T-cell (primary cell): ENCODE measurements around the gene BARX2. TPM values are rescaled to one million over a fixed set of nuclear protein-coding genes. Genes with fewer than 3 reads are reported as not detected.

Experiments used
- ATAC-seq, 4 experiments: fragments of 200-7000 bp in 3 of 4; fragments of 150-1000 bp in 1 of 4; cut with Tn5 transposase; replicated peaks in 1 of 4; 1 replicate in 3 of 4; 2 replicates in 1 of 4; pipeline ENCODE4 v1.10.0; 2021; ENCODE audit warnings: moderate library complexity in 3 of 4, mild to moderate bottlenecking in 2 of 4, moderate number of reproducible peaks in 1 of 4
- CTCF ChIA-PET, 2 donors: fragments of 300-600 bp; sonication (Branson Sonifier 250); formaldehyde crosslinking; loops; one replicate each; lab custom pipeline; 2022; ENCODE audit warnings: antibody characterized with exemption in 2 of 2; lab: Charles Lee
- POLR2A ChIA-PET, 2 donors: fragments of 300-600 bp; sonication (Branson Sonifier 250); formaldehyde crosslinking; loops; one replicate each; lab custom pipeline; 2022; ENCODE audit warnings: antibody characterized with exemption in 2 of 2; lab: Charles Lee
- DNase-seq, 35 experiments: peaks; one replicate each; pipeline versions ENCODE4 v3.0.0 to v3.0.0-alpha.2; 2013 to 2023
- H3K27ac ChIP-seq: one replicate; pipeline ENCODE4 v1.5.1; 2013; ENCODE audit warnings: low read length
- H3K27me3 ChIP-seq, 2 experiments: replicated peaks in 1 of 2; 1 replicate in 1 of 2; 2 replicates in 1 of 2; pipeline versions ENCODE4 v1.6.1 to v1.7.0; 2013; ENCODE audit warnings: low read length in 1 of 2, mixed read lengths in 1 of 2; ENCODE audit not compliant: control insufficient read depth in 2 of 2, insufficient read depth in 2 of 2; ENCODE audit errors: extremely low read depth in 1 of 2
- H3K36me3 ChIP-seq, 2 donors: 1 replicate in 1 of 2; 2 replicates in 1 of 2; pipeline versions ENCODE4 v1.6.1 to v1.7.0; 2013; ENCODE audit warnings: low read length in 1 of 2; ENCODE audit not compliant: control insufficient read depth in 2 of 2, insufficient read depth in 1 of 2; ENCODE audit errors: extremely low read depth in 1 of 2
- H3K4me1 ChIP-seq, 2 experiments: 1 replicate in 1 of 2; 2 replicates in 1 of 2; pipeline versions ENCODE4 v1.6.1 to v1.7.0; 2013; ENCODE audit warnings: low read length in 2 of 2, mixed read lengths in 1 of 2; ENCODE audit not compliant: insufficient read depth in 2 of 2, control insufficient read depth in 1 of 2; ENCODE audit errors: extremely low read depth in 1 of 2
- H3K4me3 ChIP-seq, 2 donors: 1 replicate in 1 of 2; 2 replicates in 1 of 2; pipeline versions ENCODE4 v1.5.1 to v1.7.0; 2013; ENCODE audit warnings: mild to moderate bottlenecking in 2 of 2, low read length in 1 of 2, moderate library complexity in 1 of 2; ENCODE audit not compliant: control insufficient read depth in 1 of 2; ENCODE audit errors: extremely low read depth in 1 of 2
- H3K9me3 ChIP-seq: 2 replicates; pipeline ENCODE4 v1.7.0; 2013
- H3K27ac Mint-ChIP-seq, 2 donors: one replicate each; pipeline ENCODE4 v1.8.0; 2020 to 2021; ENCODE audit warnings: mild to moderate bottlenecking in 2 of 2, mixed read lengths in 2 of 2
- H3K27me3 Mint-ChIP-seq, 2 donors: one replicate each; pipeline ENCODE4 v1.8.0; 2021 to 2022; ENCODE audit warnings: mixed read lengths in 2 of 2
- H3K36me3 Mint-ChIP-seq: one replicate; pipeline ENCODE4 v1.8.0; 2021; ENCODE audit warnings: mixed read lengths
- H3K4me1 Mint-ChIP-seq, 3 donors: one replicate each; pipeline ENCODE4 v1.8.0; 2020 to 2022; ENCODE audit warnings: mixed read lengths in 3 of 3, mild to moderate bottlenecking in 1 of 3
- H3K4me3 Mint-ChIP-seq, 3 donors: one replicate each; pipeline ENCODE4 v1.8.0; 2020 to 2022; ENCODE audit warnings: mild to moderate bottlenecking in 3 of 3, mixed read lengths in 3 of 3, moderate library complexity in 3 of 3
- H3K9me3 Mint-ChIP-seq, 3 donors: one replicate each; pipeline ENCODE4 v1.8.0; 2020 to 2022; ENCODE audit warnings: mixed read lengths in 3 of 3
- WGBS: methylation state at CpG from one replicate; pipeline ENCODE4 v1.1.5; 2013; ENCODE audit warnings: missing lambda C conversion rate; ENCODE audit not compliant: insufficient coverage; 5-methylcytosine and 5-hydroxymethylcytosine counted together
- total RNA-seq, 35 experiments: library from RNA in 6 of 35; stranded (reverse) in 6 of 35; fragments of 120-200 nt in 1 of 35; gene quantifications; one replicate each; pipeline versions ENCODE4 v1.2.1 to v1.2.4 and lab custom pipeline; 2013 to 2026

The BARX2 gene
- total RNA-seq, 5 donors from 2014 or later (not counting 1 experiment from before 2014, with no cell fraction given): not detected

DNA sequence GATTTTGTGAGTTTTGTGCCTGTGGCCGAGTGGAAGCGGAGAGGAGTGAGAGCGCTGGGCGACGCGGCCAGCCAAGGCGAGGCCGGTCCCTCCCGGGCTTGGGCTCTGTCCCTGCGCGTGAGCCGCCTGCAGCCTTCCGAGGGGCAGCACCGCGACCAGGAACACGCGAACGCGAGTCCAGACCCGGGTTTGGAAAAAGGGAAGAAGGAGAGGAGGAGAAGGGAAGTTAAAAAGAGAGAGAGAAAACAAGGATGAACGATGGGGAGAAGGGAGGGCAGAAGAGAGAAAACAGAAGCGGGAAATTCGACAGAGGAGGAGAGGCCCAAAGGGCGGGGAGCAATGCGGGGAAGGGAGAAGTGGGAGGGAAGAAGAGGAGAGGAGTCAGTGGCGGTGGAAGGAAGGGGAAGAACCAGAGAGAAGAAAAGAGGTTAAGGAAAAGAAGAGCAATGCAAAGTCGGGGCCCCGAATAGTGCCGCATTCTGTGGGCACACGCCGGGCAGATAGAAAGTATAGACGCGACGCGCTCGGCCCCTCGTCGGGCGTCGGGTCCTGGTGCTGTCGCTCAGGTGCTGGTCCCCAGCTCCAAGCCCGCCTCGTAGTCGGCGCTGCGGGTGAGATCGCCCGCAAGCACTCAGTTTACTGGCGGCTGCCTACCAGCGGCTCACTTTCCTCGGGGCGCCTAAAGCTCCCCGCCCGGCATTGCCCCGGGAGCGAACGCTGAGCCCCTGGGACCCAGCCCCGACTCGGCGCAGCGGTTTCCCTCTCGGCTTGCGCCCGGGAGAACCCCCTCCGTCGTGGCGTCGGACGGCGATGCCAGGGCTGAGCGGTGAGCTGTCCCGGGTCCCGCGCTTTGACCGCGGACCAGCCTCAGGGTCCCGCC lies 2.8 kb upstream of the BARX2 start:
- ChIA-PET POLR2A (no interaction called here), CTCF (interaction anchor here in 1 of 2 donors (0.6 kb wide), 1 partner anchor 704 kb away, joined by 3 read pairs; no protein-coding TSS in a partner anchor)
- peak overlapping the region; percentile 28 to 78 (median 48) for H3K4me3 Mint-ChIP-seq
- ATAC-seq (no peak), DNase-seq (no peak)
- peak overlapping the region in 1 of 2 donors; percentile 49 for H3K27ac Mint-ChIP-seq
- peaks cover 63 to 80% of the 10 kb centered on the region in 2 donors for H3K27me3 Mint-ChIP-seq
- Histone ChIP-seq H3K27ac (no peak overlapping the region), H3K4me1 (peaks cover 5 to 28% of the 10 kb centered on the region in 2 experiments), H3K36me3 (no peaks in the 10 kb centered on the region), H3K9me3 (no peaks in the 10 kb centered on the region), H3K4me3 (peak overlapping the region in 1 of 2 donors; percentile 55), H3K27me3 (peaks cover 42 to 51% of the 10 kb centered on the region in 2 experiments)
- H3K4me1 Mint-ChIP-seq: peaks cover 29 to 32% (median 30%) of the 10 kb centered on the region in 3 donors
- 5% methylated on average over 77 of the region's 77 CpGs for WGBS
- no peaks in the 10 kb centered on the region for H3K9me3 Mint-ChIP-seq
- H3K36me3 Mint-ChIP-seq: no peaks in the 10 kb centered on the region

DNA sequence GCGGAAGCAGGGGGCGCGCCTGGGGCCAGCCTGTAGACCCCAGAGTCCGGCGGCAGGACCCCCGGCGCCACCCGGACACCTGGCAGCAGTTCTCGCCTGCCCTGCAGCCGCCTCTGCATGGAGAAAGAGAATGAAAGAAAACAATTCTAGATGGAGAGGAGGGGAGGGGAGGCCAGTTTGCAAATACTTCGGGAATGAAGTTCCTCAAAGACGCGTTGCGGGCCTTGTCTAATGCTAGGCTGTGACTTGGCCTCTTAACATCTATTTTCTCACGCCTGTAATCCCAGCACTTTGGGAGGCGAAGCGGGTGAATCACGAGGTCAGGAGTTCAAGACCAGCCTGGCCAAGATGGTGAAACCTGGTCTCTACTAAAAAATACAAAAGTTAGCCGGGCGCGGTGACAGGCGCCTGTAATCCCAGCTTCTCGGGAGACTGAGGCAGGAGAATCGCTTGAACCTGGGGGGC lies 2.1 kb upstream of the BARX2 start:
- 5% methylated on average over 18 of the region's 24 CpGs for WGBS
- Mint-ChIP-seq H3K27ac (no peak overlapping the region), H3K27me3 (peaks cover 63 to 81% of the 10 kb centered on the region in 2 donors), H3K36me3 (no peaks in the 10 kb centered on the region), H3K9me3 (no peaks in the 10 kb centered on the region), H3K4me1 (peaks cover 29 to 32% (median 30%) of the 10 kb centered on the region in 3 donors), H3K4me3 (peak overlapping the region in 2 of 3 donors; percentile 63 to 78)
- ATAC-seq (no peak), DNase-seq (no peak)
- CTCF ChIA-PET: no interaction called here
- peaks cover 42 to 51% of the 10 kb centered on the region in 2 experiments for H3K27me3 ChIP-seq
- H3K4me1 ChIP-seq: peaks cover 5 to 28% of the 10 kb centered on the region in 2 experiments
- H3K27ac ChIP-seq: no peak overlapping the region
- H3K9me3 ChIP-seq: no peaks in the 10 kb centered on the region
- peak overlapping the region in 1 of 2 donors; percentile 55 for H3K4me3 ChIP-seq
- POLR2A ChIA-PET: no interaction called here
- no peaks in the 10 kb centered on the region for H3K36me3 ChIP-seq

DNA sequence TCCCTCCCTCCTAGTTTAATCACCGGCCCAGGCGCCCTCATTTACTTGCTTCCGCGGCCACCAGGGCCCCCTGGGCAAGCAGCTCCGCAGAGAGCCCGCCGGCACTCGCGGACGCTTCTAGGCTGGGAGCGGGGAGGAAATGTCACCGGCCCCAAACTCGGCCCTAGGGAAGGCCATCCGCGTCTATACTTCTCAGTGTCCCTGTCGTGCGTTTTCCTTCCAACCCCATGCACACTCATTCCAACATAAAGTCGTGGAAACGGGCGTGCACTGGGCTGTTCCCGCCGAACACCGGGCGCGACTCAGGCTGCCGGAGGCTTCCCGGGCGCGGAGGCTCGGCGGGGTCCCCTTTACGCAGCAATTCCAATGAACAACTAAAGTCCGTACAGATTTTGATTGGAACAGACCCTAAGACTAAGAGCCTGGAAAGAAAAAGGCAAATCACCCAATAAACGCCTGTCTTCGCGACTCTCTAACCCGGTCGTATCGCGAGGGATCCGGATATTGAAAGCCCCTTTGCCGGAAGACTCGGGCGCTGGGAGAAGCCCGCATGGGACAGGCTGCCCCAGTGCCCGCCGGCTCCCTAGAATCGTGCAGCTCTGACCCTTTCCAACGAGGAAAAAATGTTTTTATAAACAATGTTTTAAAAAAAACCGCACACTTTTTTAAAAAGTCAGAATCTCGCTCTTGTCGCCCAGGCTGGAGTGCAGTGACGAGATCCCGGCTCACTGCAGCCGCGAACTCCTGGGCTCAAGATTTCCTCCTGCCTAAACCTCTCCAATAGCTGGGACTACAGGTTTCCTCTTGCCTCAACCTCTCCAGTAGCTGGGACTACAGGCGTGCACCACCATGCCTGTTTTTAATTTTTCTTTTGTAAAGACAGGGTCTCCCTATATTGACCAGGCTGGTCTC lies 1.3 kb upstream of the BARX2 start:
- WGBS: 5% methylated on average over 54 of the region's 57 CpGs
- Mint-ChIP-seq H3K27ac (no peak overlapping the region), H3K9me3 (no peaks in the 10 kb centered on the region), H3K36me3 (no peaks in the 10 kb centered on the region), H3K4me3 (peak overlapping the region; percentile 61 to 78 (median 63)), H3K4me1 (peaks cover 29 to 32% (median 30%) of the 10 kb centered on the region in 3 donors), H3K27me3 (peaks cover 59 to 76% of the 10 kb centered on the region in 2 donors)
- H3K4me1 ChIP-seq: peaks cover 5 to 28% of the 10 kb centered on the region in 2 experiments
- CTCF ChIA-PET: no interaction called here
- H3K9me3 ChIP-seq: no peaks in the 10 kb centered on the region
- peaks cover 40 to 51% of the 10 kb centered on the region in 2 experiments for H3K27me3 ChIP-seq
- POLR2A ChIA-PET: no interaction called here
- ATAC-seq (no peak), DNase-seq (no peak)
- H3K4me3 ChIP-seq: peak overlapping the region in 1 of 2 donors; percentile 44
- H3K27ac ChIP-seq: no peak overlapping the region
- H3K36me3 ChIP-seq: no peaks in the 10 kb centered on the region

DNA sequence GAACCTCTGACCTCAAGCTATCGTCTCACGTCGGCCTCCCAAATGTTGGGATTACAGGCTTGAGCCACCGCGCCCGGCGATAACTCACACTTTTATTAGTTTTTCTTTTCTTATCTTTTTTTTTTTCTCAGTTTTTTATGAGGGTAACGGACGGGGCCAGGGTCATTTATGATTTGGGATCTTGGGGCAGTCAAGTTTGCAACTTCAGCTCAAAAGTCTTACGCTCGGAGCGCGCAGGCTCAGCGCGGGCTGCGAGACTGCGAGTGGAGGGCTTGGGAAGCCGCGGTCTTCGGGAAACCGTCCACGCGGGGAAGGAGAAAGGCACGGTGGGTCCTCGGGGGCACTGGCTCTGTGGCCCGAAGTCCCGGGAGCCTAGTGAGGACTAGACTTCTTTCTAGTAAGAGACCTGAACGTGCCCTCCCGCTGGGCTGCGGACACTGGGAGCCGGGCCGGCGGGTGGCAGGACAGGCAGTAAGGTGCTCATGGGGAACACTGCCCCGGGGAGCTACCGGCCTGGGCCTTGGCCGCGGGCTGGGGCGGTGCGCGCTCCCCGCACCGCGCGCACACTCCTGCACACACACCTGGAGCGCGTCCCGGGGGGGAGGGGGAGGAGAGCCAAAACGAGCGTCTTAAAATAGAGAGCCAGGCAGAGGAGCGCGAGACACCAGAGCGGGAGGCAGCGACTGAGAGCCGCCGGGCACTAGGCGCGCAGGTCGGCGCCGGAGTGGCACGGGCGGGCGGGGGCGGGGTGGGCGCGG lies 476 bp upstream of the BARX2 start:
- H3K4me3 ChIP-seq: peak overlapping the region in 1 of 2 donors; percentile 59
- peak overlapping the region; percentile 61 to 78 (median 63) for H3K4me3 Mint-ChIP-seq
- POLR2A ChIA-PET: no interaction called here
- H3K9me3 Mint-ChIP-seq: no peaks in the 10 kb centered on the region
- H3K27ac Mint-ChIP-seq: no peak overlapping the region
- no peaks in the 10 kb centered on the region for H3K36me3 Mint-ChIP-seq
- H3K9me3 ChIP-seq: no peaks in the 10 kb centered on the region
- peak in 3 of 4 experiments; percentile 20 to 34 (median 29) for ATAC-seq
- H3K27me3 ChIP-seq: peaks cover 34 to 51% of the 10 kb centered on the region in 2 experiments
- CTCF ChIA-PET: no interaction called here
- peaks cover 29 to 32% (median 30%) of the 10 kb centered on the region in 3 donors for H3K4me1 Mint-ChIP-seq
- peaks cover 63 to 74% of the 10 kb centered on the region in 2 donors for H3K27me3 Mint-ChIP-seq
- peaks cover 5 to 28% of the 10 kb centered on the region in 2 experiments for H3K4me1 ChIP-seq
- no peak for DNase-seq
- 3% methylated on average over 57 of the region's 66 CpGs for WGBS
- H3K36me3 ChIP-seq: no peaks in the 10 kb centered on the region
- H3K27ac ChIP-seq: no peak overlapping the region

DNA sequence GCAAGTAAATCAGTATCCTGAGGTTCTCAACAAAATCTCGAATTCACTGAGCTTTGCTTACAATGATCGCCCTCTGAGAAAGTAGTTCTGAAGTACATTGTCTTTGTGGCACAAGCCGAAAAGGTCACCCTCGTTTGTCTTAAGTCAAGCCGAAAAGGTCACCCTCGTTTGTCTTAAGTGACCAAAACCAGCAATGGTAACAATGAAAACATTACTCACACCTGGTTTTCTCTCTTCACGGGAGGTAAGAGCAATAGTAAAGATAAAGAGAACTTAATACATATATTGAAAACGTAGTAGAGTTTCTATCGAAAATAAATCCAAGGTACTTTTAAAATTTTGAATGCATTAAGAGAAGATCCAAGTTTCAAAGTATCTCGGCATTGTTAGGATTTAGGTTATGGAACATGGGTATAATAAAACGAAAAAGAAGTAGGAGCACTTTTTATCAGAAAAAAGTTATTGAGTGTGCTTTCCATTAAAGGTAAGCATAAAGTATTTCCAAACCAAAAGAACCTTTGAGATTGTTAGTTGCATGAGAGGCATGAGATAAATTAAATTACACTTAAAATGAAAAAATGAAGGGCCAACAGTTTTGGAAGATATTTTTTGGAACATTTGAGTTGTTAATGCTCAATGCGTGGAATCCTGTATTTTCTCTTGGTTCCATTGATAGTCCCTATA lies 1.2 kb downstream of the BARX2 start:
- H3K27ac Mint-ChIP-seq: no peak overlapping the region
- Histone ChIP-seq H3K4me1 (peaks cover 5 to 28% of the 10 kb centered on the region in 2 experiments), H3K27ac (no peak overlapping the region), H3K9me3 (no peaks in the 10 kb centered on the region), H3K36me3 (no peaks in the 10 kb centered on the region), H3K27me3 (peaks cover 21 to 40% of the 10 kb centered on the region in 2 experiments), H3K4me3 (peak overlapping the region in 1 of 2 donors; percentile 80)
- WGBS: 44% methylated on average over 3 of the region's 12 CpGs
- H3K4me1 Mint-ChIP-seq: peaks cover 28 to 30% (median 30%) of the 10 kb centered on the region in 3 donors
- ChIA-PET POLR2A (no interaction called here), CTCF (no interaction called here)
- no peaks in the 10 kb centered on the region for H3K36me3 Mint-ChIP-seq
- H3K27me3 Mint-ChIP-seq: peaks cover 61 to 71% of the 10 kb centered on the region in 2 donors
- no peaks in the 10 kb centered on the region for H3K9me3 Mint-ChIP-seq
- DNase-seq (no peak), ATAC-seq (no peak)
- H3K4me3 Mint-ChIP-seq: peak overlapping the region; percentile 64 to 75 (median 66)
